HG03457 (cell line): Measurements from ENCODE around the gene EIF6.

ENCODE experiments used
- ATAC-seq: cut with Tn5 transposase; IDR thresholded peaks from one replicate; pipeline ENCODE4 v1.9.1; 2021; ENCODE audit warnings: moderate number of reproducible peaks; ENCODE audit not compliant: unreplicated experiment

The EIF6 gene

DNA sequence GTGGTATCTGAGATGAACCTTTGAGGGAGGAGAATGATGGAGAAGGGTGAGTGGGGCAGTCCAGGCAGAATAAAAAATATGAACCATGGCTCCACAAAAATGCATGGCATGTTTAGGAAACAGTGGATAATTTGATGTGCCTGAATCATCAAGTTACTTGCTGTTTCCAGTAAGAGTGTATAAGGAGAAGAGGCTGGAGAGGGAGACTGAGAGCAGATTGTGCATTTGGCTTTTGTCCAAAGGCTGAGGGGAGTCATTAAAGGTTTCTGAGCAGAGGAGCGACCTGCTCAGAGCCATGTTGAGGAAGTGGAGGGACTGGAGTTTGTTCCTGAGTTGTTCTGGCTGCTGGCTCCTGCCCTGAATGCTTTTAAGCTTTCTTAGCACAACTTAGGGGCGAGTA, 52.0 kb downstream of the EIF6 start:
- ATAC-seq = no peak
